Progenitor cell of endocrine pancreas (in vitro differentiated cells): ENCODE data around the gene UBALD1. TPM values are rescaled to one million over a fixed set of nuclear protein-coding genes. Genes with fewer than 3 reads are reported as not detected.

Source experiments
- DNase-seq: peaks from one replicate; pipeline ENCODE4 v3.0.0; 2021; ENCODE audit warnings: low spot score; ENCODE audit not compliant: unreplicated experiment
- H3K27ac Mint-ChIP-seq: 2 replicates; pipeline ENCODE4 v1.8.0; 2021; ENCODE audit warnings: mild to moderate bottlenecking, moderate library complexity, mixed read lengths
- H3K27me3 Mint-ChIP-seq: 2 replicates; pipeline ENCODE4 v1.8.0; 2021; ENCODE audit warnings: mixed read lengths
- H3K36me3 Mint-ChIP-seq: 2 replicates; pipeline ENCODE4 v1.8.0; 2022; ENCODE audit warnings: mixed read lengths; ENCODE audit not compliant: insufficient read depth
- H3K4me1 Mint-ChIP-seq: 2 replicates; pipeline ENCODE4 v1.8.0; 2021; ENCODE audit warnings: low read depth, mixed read lengths
- H3K4me3 Mint-ChIP-seq: 2 replicates; pipeline ENCODE4 v1.8.0; 2021; ENCODE audit warnings: low read depth, mild to moderate bottlenecking, moderate library complexity, mixed read lengths
- H3K9me3 Mint-ChIP-seq: 2 replicates; pipeline ENCODE4 v1.8.0; 2021; ENCODE audit warnings: low read depth, mixed read lengths
- CTCF ChIP-seq: fragments of 200-600 bp; sonication (generic); IDR thresholded peaks from one replicate; pipeline ENCODE4 v1.5.0; 2021; ENCODE audit warnings: antibody characterized with exemption, mild to moderate bottlenecking; ENCODE audit not compliant: unreplicated experiment
- total RNA-seq: library from RNA; stranded (reverse); gene quantifications from 2 replicates; pipeline ENCODE4 v1.2.1, GENCODE V29; 2021

The UBALD1 gene
- total RNA-seq, 1 donor from 2014 or later, result 39.4 TPM

GRCh38 chr16:4591706-4592470, 22.8 kb downstream of the UBALD1 start:
- H3K27ac Mint-ChIP-seq, result no peak overlapping the region
- H3K27me3 Mint-ChIP-seq, result peaks cover 11% of the 10 kb centered on the region
- H3K36me3 Mint-ChIP-seq, result no peaks in the 10 kb centered on the region
- TF ChIP-seq CTCF, result no peak
- no peak for DNase-seq
- H3K9me3 Mint-ChIP-seq, result no peaks in the 10 kb centered on the region
- no peaks in the 10 kb centered on the region for H3K4me1 Mint-ChIP-seq
- H3K4me3 Mint-ChIP-seq, result no peak overlapping the region

GRCh38 chr16:4591191-4591590, 23.5 kb downstream of the UBALD1 start:
- Mint-ChIP-seq H3K36me3 (no peaks in the 10 kb centered on the region), H3K27ac (no peak overlapping the region), H3K9me3 (no peaks in the 10 kb centered on the region), H3K27me3 (peaks cover 10% of the 10 kb centered on the region), H3K4me3 (no peak overlapping the region), H3K4me1 (no peaks in the 10 kb centered on the region)
- DNase-seq, result no peak
- TF ChIP-seq CTCF, result no peak

GRCh38 chr16:4588961-4589360, 25.7 kb downstream of the UBALD1 start:
- Mint-ChIP-seq H3K36me3 (no peaks in the 10 kb centered on the region), H3K27ac (no peak overlapping the region), H3K27me3 (peaks cover 15% of the 10 kb centered on the region), H3K9me3 (no peaks in the 10 kb centered on the region), H3K4me3 (no peak overlapping the region), H3K4me1 (no peaks in the 10 kb centered on the region)
- DNase-seq, result no peak
- TF ChIP-seq CTCF, result no peak

GRCh38 chr16:4588386-4588785, 26.3 kb downstream of the UBALD1 start:
- Mint-ChIP-seq H3K9me3 (no peaks in the 10 kb centered on the region), H3K4me1 (no peaks in the 10 kb centered on the region), H3K27me3 (peaks cover 15% of the 10 kb centered on the region), H3K36me3 (no peaks in the 10 kb centered on the region), H3K27ac (no peak overlapping the region), H3K4me3 (no peak overlapping the region)
- DNase-seq, result no peak
- no peak for TF ChIP-seq CTCF

- H3K9me3 Mint-ChIP-seq, result no peaks in the 10 kb centered on the region
- TF ChIP-seq CTCF, result no peak
- H3K4me3 Mint-ChIP-seq, result no peak overlapping the region
- no peak for DNase-seq
- peaks cover 8% of the 10 kb centered on the region for H3K27me3 Mint-ChIP-seq
- H3K4me1 Mint-ChIP-seq, result no peaks in the 10 kb centered on the region
- H3K36me3 Mint-ChIP-seq, result no peaks in the 10 kb centered on the region
- H3K27ac Mint-ChIP-seq, result no peak overlapping the region
Measured at GRCh38 chr16:4586291-4586690, 28.4 kb downstream of the UBALD1 start.
